HG02840 (cell line): ENCODE data around the gene PIP5KL1.

Experiments used
- ATAC-seq: cut with Tn5 transposase; IDR thresholded peaks from one replicate; pipeline ENCODE4 v1.9.1; 2021; ENCODE audit warnings: mild to moderate bottlenecking, moderate library complexity, moderate number of reproducible peaks; ENCODE audit not compliant: unreplicated experiment, low FRiP score

The PIP5KL1 gene

GRCh38 chr9:127917603-127918002, 13.0 kb downstream of the PIP5KL1 start:
- no peak for ATAC-seq

- peak; percentile 66 for ATAC-seq
These were observed 13.6 kb downstream of the PIP5KL1 start, which contains the start of gene ST6GALNAC4 for GRCh38 chr9:127916720-127917581. Gene ST6GALNAC4, minus strand, starts transcription at chr9:127917041. Its CDS starts 622 bp downstream, at chr9:127916419.

GRCh38 chr9:127915801-127916719, 14.5 kb downstream of the PIP5KL1 start:
- ATAC-seq, result no peak

- no peak for ATAC-seq
These were observed 15.2 kb downstream of the PIP5KL1 start for GRCh38 chr9:127915325-127915752.

GRCh38 chr9:127913682-127914081, 16.9 kb downstream of the PIP5KL1 start:
- ATAC-seq, result no peak

- ATAC-seq, result no peak
These were observed 17.7 kb downstream of the PIP5KL1 start for GRCh38 chr9:127912882-127913281.

GRCh38 chr9:127912296-127912695, 18.3 kb downstream of the PIP5KL1 start:
- ATAC-seq, result no peak

GRCh38 chr9:127910613-127911205, 19.9 kb downstream of the PIP5KL1 start:
- ATAC-seq, result no peak

- no peak for ATAC-seq
These were observed 20.7 kb downstream of the PIP5KL1 start for GRCh38 chr9:127909839-127910273.

- ATAC-seq, result no peak
These were observed 22.0 kb downstream of the PIP5KL1 start for GRCh38 chr9:127908660-127908926.

GRCh38 chr9:127907867-127908659, 22.5 kb downstream of the PIP5KL1 start:
- ATAC-seq, result no peak

- ATAC-seq, result no peak
These were observed 24.8 kb downstream of the PIP5KL1 start for GRCh38 chr9:127905788-127906191.

- ATAC-seq, result no peak
These were observed 25.4 kb downstream of the PIP5KL1 start for GRCh38 chr9:127905004-127905728.

GRCh38 chr9:127904561-127905003, 26.0 kb downstream of the PIP5KL1 start:
- ATAC-seq, result no peak

- no peak for ATAC-seq
These were observed 26.8 kb downstream of the PIP5KL1 start for GRCh38 chr9:127903557-127904475.

- no peak for ATAC-seq
These were observed 31.2 kb downstream of the PIP5KL1 start, which contains the start of gene ST6GALNAC6 for GRCh38 chr9:127899128-127899943. Gene ST6GALNAC6, minus strand, starts transcription at chr9:127899603. Its CDS starts 1,622 bp downstream, at chr9:127897981.

- ATAC-seq, result no peak
These were observed 32.0 kb downstream of the PIP5KL1 start for GRCh38 chr9:127898433-127899127.
